Stimulated activated naive CD4-positive, alpha-beta T cell (primary cell): Measurements from ENCODE around the gene PLCG1.
A peak's percentile ranks its signal among the peaks of the same experiment; 100 is the strongest.
"Not testable (repeated sequence)": the region's sequence is repeated elsewhere in the genome, so short reads cannot be mapped to it uniquely, and the experiment has no call there.

Experiments
- DNase-seq, 6 experiments: peaks; one replicate each; lab custom pipeline; 2025; lab: John Stamatoyannopoulos, UW

Gene PLCG1

GRCh38 chr20:41136680-41137613 lies at the start of gene PLCG1:
Gene PLCG1 (plus strand): TSS chr20:41137543. CDS start chr20:41137642, 99 bp downstream.
- peak; percentile 69 to 92 (median 84) for DNase-seq

GRCh38 chr20:41087777-41088176 lies 49.6 kb upstream of the PLCG1 start:
- no peak for DNase-seq

GRCh38 chr20:41089555-41089954 lies 47.8 kb upstream of the PLCG1 start:
- DNase-seq: no peak

GRCh38 chr20:41091927-41092326 lies 45.4 kb upstream of the PLCG1 start:
- DNase-seq: no peak

- no peak for DNase-seq
Measured at GRCh38 chr20:41094353-41095055, 42.8 kb upstream of the PLCG1 start.

GRCh38 chr20:41095110-41095969 lies 42.0 kb upstream of the PLCG1 start:
- peak; percentile 20 to 63 (median 34) for DNase-seq

GRCh38 chr20:41098703-41099250 lies 38.6 kb upstream of the PLCG1 start:
- DNase-seq: no peak

- no peak for DNase-seq
Measured at GRCh38 chr20:41100001-41100480, 37.3 kb upstream of the PLCG1 start.

- no peak for DNase-seq
Measured at GRCh38 chr20:41101660-41102059, 35.7 kb upstream of the PLCG1 start.

GRCh38 chr20:41108531-41108930 lies 28.8 kb upstream of the PLCG1 start:
- DNase-seq: no peak

- no peak for DNase-seq
Measured at GRCh38 chr20:41110012-41110411, 27.3 kb upstream of the PLCG1 start.

GRCh38 chr20:41110930-41111577 lies 26.3 kb upstream of the PLCG1 start:
- no peak for DNase-seq

GRCh38 chr20:41111578-41111951 lies 25.8 kb upstream of the PLCG1 start:
- no peak for DNase-seq

- DNase-seq: no peak
Measured at GRCh38 chr20:41116282-41116956, 20.9 kb upstream of the PLCG1 start.

- not testable (repeated sequence) for DNase-seq
Measured at GRCh38 chr20:41118159-41118558, 19.2 kb upstream of the PLCG1 start.

GRCh38 chr20:41118632-41119031 lies 18.7 kb upstream of the PLCG1 start:
- DNase-seq: no peak

- no peak for DNase-seq
Measured at GRCh38 chr20:41119614-41120561, 17.5 kb upstream of the PLCG1 start.

- DNase-seq: no peak
Measured at GRCh38 chr20:41121399-41121798, 15.9 kb upstream of the PLCG1 start.

GRCh38 chr20:41123631-41124030 lies 13.7 kb upstream of the PLCG1 start:
- no peak for DNase-seq
